GM12801 (cell line): ENCODE results near the gene ZNF19.

Source experiments
- TF ChIP-seq, protein P1 (sequence below): IDR thresholded peaks from one replicate; pipeline ENCODE4 v1.5.1; 2011; ENCODE audit warnings: control low read depth; ENCODE audit not compliant: insufficient read length; ENCODE audit errors: extremely low read depth

Gene ZNF19

DNA sequence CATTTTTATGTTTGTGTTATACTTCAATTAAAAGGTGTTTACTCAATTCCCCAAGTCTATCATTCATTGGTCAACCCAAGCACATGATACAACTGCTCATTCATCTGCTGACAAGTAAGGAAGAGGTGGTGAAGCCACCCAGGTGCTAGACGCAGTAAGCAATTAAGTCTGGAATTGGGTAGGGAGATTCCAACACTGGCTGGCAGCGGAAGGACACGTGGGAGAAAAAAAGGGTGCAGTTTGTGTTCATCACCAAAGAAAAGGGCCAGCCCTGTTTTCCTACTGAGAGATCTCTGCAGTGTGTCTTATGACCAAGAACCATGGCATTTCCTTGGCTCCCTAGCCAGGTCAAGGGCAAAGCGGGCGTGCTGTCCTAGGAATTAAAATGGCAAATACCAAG is 15.2 kb downstream of the ZNF19 start:
- TF ChIP-seq, protein P1, sequence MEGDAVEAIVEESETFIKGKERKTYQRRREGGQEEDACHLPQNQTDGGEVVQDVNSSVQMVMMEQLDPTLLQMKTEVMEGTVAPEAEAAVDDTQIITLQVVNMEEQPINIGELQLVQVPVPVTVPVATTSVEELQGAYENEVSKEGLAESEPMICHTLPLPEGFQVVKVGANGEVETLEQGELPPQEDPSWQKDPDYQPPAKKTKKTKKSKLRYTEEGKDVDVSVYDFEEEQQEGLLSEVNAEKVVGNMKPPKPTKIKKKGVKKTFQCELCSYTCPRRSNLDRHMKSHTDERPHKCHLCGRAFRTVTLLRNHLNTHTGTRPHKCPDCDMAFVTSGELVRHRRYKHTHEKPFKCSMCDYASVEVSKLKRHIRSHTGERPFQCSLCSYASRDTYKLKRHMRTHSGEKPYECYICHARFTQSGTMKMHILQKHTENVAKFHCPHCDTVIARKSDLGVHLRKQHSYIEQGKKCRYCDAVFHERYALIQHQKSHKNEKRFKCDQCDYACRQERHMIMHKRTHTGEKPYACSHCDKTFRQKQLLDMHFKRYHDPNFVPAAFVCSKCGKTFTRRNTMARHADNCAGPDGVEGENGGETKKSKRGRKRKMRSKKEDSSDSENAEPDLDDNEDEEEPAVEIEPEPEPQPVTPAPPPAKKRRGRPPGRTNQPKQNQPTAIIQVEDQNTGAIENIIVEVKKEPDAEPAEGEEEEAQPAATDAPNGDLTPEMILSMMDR = no peak

DNA sequence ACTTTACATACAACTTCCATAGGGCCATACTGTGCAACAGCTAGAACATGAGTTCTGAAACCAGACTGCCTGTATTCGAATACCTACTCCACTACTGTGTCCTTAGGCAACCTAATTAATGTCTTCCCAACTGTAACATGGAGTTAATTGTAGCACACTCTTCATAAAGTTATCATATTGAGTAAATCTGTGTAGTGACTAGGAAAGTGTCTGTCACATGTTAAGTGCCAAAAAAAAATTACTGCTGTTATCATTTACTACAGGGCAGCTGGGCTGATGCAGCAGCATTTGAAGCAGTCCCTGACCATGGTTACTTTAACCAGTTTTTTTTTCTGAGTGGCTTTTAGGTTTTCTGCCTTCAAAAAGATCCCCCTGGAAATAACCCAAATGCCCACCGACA is 16.2 kb downstream of the ZNF19 start:
- TF ChIP-seq, protein P1 = no peak

DNA sequence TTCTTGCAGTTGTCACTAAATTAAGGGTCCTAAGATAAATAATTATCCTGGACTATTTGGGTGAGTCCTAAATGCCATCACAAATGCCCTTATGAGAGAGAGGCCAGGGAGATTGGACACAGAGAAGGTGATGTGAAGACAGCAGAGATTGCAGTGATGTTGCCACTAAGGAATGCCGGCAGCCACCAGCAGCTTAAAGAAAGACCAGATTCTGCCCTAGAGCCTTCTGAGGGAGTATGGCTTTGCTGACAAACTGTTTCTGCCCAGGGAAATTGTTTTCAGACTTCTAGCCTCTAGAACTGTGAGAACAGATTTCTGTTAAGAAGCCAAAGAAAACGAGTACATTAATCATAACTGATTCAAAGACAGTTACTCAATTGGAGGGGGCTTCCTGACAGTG is 17.1 kb downstream of the ZNF19 start:
- TF ChIP-seq, protein P1 = no peak

DNA sequence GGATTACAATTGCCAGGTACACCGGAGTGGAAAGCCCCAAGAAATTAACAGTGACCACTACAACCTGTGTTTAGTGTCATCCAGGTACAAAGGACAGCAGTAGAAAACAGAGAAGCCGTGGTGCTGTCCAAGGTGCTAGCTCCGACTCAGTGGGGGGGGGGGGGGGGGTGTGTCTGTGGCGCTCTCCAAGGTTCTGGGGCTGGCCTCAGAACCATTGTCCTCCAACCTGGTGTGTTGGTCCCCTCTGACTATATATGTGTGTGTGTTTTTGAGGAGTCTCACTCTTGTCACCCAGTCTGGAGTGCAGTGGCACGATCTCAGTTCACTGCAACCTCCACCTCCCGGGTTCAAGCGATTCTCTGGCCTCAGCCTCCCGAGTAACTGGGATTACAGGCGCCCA is 21.3 kb downstream of the ZNF19 start:
- TF ChIP-seq, protein P1 = no peak

DNA sequence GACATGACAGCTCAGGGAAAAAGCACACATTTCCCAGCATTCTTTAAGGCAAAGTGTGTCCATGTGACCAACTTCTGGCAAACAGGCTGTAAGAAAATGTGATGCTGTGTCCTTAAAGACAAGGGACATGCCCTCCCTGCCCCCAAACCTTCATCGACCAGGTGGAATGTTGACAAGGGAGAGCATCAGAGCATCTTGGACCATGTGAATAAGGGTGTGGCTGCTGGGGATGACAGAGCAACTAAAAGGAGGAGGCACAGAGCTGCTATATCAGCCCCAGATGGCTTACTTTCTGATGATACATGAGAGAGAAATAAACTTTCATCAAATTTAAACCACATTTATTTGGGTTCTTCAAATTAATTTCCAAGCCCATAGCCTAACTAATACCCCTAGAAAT is 24.9 kb downstream of the ZNF19 start:
- TF ChIP-seq, protein P1 = no peak

DNA sequence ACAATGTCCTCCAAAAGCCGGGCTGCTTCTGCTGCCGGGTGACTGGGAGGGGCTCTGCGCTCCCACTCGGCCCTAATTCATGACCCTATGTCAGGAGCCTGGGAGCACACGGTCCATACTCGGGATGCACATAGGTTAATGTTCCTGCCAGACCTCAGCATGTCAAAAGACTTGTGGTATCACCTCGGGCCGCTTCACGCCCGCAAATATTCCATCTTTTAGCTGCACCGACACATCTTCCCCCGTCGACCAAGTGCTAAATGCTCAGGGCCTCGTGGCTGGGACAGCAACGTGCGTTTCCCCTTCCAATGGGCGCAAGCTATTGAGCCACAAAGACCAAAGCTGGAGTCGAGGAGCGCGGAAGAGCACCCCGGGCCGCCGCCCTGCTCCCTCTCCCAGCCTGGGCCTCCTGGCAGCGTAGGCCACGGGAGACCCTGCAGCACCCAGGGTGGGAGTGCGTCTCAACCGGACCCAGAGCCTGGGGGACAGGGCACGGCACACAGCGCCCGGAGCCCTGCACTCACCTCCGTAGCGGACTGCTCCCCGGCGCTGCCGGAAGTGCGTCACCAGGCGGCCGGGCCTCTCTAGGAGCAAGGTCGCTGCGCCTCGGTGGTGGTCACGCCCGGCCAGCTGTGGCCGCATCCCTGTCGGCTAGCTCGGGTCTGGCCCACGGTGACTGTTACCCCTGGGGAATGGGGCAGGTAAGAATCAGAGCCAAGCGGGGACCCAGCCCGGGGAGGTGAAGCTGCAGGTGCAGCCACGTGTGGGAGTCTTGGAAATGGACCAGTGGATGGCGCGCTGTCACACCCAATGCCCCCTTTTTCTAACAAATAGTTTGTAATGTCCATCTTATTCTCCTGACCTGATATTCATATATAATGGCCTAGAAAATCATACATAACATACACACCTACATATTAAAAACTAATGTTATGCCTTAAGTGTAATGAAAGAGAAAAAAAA is 27.2 kb downstream of the ZNF19 start, which contains the start of gene ZNF23:
Gene ZNF23 (minus strand): TSS at position 562 of the 963 bp plus-strand sequence. CDS start 5,451 bp downstream, outside the sequence.
- TF ChIP-seq, protein P1 = no peak

DNA sequence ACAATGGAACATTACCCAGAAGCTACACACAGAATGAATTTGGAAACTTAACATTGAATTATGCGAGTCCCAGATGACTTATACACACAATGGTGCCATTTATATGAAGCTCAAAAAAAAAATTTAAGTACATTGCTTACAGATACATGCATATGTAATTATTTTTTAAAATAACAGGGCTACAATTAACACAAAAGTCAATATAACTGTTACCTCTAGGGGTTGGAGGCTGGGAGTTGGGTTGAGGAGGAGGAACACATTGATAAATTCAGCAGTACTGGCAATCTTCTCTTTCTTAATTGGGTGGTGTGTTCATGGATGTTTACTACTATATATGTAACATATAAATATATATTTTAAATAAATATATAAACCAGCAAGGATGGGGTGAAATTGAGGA is 28.2 kb downstream of the ZNF19 start:
- TF ChIP-seq, protein P1 = no peak
